NCI-H146 (cell line): ENCODE data around the gene PLCG2.

Experiments used
- DNase-seq: peaks from one replicate; lab custom pipeline; 2025; lab: John Stamatoyannopoulos, UW

The PLCG2 gene

DNA sequence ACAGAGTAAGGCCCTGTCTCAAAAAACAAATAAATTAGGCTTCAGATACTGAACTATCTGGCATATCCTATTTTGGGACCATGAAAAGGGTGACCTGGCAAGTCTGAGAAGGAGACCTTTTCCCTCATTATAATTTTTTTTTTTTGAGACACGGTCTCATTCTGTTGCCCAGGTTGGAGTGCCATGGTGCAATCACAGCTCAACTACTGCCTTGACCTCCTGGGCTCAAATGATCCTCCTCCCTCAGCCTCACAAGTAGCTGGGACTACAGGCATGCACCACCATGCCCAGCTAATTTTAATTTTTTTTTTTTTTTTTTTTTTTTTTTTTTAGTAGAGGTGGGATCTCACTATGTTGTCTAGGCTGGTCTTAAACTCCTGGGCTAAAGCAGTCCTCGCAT is 37.3 kb downstream of the PLCG2 start:
- no peak for DNase-seq

DNA sequence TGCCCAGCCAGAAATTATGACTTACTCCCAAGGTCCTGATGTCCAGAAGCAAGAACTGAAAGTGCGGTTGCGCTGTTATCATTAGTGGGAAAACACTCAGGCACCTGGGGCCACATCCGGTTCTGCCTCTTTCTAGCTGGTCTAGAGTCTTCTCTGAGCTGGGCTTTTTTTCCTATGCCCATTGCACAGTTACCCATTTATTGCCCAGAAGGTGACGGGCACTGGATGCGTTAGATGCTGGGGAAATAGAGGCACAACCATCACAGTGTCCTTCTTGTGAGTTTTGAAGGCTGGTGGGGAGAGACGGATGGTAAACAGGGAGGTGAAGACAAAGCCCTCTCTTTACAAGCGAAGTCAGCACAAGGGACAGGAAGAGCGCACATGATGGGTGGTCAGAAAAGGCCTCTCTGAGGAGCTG is 37.7 kb downstream of the PLCG2 start:
- no peak for DNase-seq

DNA sequence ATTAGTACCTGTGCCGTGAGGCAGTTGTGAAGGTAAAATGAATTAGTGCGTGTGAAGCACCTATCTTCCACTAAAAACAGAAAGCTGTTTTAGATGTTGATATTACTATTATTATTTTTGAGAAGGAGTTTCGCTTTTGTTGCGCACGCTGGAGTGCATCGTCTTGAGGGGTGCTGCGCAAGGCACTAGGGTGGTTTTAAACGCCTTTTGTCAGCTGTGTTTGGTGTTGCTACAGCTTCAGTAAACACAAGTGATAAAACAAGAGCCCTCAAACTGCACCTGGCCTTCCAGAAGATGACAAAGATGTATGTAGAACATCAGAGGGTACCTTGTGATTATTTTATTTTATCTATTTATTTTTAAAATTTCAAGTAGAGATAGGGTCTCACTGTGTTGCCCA is 38.2 kb downstream of the PLCG2 start:
- no peak for DNase-seq

DNA sequence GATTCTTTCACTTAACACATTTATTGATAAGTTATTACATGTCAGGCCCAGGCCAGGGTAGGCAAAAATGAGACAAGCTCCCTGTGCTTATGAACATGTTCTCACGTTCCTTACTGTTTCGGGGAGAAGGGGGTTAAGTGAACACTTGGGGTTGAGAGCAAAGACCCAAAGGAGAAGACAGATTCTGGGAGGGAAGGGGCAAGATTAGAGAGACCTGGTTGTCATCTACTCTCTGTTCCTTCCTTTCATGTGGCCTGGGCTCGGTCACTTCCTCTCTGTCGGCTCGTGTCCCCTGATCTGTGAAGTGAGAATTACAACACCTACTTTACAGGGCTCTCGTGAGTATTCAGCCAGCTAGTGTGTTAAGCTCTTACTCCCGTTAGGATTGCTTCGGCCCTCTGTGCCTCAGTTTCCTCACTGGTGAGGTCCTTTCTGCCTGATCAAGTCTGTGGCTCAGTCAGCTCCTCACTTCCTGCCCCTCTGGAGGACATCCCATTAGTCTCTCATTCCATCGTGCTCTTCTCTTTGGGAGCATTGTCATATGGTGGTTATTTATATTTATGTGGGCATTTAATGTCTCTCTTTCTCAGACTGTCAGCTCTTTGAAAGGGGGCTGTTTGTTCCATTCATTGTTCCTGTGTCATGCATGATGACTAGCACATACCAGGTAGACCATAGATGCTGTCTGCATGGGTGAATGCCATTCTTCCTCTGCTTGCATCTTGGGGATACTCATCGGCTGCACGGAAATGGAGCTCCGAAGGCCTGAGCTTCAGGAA is 38.9 kb downstream of the PLCG2 start:
- no peak for DNase-seq

DNA sequence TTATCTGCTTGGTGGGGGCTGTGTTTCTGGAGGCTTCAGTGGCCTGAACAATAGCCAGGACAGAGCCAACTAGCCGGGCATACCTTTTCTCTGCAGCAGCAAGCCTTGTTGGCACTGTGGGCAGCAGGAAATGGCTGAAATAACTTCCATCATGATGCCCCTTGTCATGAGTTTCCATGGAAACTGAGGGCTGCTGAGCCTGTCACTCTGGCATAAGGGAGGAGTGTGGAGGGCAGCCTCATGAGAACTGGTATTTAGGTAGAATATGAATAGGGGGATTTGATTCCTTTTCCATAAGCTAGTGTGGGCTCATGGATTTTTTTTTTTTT is 39.4 kb downstream of the PLCG2 start:
- DNase-seq: no peak

DNA sequence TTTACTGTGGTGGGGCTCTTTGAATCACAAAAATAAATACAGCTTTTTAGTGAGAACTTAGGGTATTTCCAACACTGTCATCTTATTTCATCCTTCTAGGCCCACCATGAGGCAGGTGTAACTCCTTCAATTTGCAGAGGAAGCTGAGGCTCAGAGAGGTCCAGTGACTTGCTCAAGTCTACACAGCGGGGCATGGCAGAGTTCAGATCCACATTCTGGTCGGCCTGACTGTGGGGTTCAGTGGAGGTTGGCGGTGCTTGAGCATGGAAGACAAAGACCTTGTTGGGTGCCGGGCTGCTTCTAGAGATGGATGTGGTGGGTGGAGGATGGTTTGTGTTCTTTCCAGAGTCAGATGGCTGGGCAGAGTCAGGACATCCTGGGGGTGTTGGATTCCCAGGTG is 39.8 kb downstream of the PLCG2 start:
- DNase-seq: no peak

DNA sequence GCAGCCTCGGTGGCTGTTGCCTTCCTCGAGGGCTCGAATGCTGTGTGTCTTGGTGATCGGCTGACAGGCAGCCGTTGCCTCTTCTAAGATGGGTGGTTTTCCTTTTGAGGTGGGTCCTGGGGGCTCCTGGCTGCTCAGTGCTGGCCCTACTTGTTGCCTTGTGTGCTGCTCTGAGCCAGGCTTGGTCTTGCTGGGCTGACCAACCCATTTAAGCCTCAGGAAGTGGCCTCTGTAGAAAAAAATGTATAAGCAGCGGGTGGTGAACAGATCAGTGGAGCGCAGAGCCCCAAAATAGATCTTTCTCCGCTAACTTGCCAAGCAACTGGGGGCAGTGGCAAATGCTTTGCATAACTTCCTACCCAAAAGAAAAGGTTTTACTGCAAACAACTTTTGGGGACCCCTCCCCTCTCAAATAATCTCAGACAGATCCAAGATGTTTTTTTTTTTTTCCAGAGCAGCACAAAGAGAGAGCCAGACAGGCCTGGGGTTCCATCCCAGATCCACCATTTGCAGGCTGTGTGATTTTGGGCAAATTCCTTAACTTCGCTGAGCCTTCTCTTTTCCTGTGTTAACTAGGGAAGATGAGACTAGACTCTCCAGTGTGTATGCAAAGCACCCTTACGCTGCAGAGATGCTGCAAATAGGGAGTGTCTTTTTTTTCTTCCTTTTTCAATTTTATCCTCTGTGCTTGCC is 42.5 kb downstream of the PLCG2 start:
- no peak for DNase-seq

DNA sequence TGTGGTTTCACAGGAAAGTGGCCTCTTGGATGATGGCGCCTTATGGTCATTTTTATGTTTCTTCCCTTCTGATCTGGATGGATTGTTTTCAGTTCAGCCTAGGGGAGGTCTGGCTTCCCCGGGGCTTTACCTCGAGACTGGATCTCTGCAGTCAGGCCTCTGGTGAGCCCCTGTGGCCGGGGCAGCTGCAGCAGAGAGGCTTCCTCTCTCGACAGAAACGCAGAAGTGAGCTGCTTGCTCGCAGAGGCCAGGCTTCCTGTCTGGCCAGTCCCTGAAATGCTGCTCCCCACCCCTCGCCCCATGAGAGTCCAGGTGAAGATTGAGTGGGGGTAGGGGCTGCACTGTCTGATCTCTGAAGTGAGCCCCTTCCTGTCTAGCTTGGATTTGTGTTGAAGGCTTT is 44.0 kb downstream of the PLCG2 start:
- no peak for DNase-seq

DNA sequence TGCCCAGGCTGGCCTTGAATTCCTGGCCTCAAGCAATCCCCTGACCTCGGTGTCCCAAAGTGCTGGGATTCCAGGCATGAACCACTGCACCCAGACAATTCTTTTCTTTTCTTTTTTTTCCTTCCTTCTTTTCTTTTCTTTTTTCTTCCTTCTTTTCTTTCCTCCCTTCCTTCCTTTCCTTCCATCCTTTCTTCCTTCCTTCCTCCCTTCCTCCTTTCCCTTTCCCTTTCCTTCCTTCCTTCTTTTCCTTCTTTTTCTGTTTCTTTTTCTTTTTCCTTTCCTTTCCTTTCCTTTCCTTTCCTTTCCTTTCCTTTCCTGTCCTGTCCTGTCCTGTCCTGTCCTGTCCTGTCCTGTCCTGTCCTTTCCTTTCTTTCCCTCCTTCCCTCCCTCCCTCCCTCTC is 44.6 kb downstream of the PLCG2 start:
- no peak for DNase-seq

DNA sequence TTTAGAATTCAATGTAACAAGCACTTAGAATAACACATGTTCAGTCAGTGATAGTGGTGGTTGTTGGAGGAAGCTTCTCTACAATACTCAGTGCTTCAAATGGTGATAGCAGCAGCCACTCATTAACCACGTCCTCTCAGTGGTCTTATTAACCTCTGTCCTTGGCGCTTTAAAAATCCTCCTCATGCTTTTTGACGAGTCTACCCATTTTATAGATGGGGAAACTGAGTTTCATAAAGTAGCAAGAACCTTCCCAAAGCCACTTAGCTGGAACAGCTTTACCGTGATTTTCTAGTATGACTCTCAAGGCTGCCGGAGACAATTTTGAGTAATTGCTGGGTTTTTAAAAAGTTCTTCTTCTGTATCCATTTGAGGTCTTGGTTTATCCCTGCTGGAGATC is 47.4 kb downstream of the PLCG2 start:
- no peak for DNase-seq

DNA sequence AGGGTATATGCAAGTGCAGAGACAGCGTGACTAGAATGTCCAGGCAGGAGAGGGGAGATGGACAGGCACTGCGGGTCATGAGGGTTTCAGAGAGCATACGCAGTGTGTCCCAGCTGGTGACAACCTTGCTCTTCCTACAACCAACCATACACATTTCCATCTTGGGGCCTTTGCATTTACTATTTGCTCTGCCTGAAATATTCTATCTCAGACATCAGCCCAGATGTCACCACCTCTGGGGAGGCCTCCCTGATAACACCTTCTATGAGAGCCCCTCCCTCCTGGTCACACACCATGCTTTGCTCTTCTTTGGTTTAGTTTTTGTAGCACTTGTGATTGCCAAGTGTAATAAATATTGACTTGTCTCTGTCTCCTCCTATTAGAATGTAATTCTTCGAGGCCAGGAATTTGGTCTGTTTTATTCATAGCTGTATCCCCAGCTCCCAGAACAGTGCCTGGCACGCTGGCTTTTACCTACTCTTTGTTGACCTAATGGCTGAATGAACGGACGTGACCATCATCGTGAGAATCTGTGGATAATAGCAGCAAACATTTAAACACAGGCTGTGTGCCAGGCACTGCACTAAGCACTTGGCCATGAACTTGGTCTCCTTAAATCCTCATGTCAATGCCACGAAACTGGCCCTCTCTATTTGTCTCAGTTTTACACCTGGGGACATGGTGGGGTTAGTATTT is 51.9 kb downstream of the PLCG2 start:
- DNase-seq: no peak

DNA sequence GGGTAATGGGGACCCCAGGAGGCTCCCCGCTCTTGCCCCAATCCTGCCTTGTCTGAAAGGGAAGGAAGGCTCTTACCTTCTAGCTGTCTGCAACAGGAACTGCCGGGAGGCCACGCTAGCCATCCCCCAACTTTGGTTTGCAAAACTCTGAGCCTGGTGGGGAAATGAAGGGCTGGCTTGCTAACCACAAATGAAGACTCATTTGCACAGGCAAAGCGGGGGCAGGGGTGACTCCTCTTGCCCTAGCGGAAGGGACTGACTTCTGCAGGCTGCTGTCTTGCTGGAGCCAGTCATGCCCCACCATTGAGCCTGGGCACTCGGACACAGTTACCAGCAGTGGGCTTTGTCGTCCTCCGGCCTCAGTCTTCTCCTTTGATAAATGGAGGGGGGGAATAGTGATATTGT is 52.6 kb downstream of the PLCG2 start:
- no peak for DNase-seq

DNA sequence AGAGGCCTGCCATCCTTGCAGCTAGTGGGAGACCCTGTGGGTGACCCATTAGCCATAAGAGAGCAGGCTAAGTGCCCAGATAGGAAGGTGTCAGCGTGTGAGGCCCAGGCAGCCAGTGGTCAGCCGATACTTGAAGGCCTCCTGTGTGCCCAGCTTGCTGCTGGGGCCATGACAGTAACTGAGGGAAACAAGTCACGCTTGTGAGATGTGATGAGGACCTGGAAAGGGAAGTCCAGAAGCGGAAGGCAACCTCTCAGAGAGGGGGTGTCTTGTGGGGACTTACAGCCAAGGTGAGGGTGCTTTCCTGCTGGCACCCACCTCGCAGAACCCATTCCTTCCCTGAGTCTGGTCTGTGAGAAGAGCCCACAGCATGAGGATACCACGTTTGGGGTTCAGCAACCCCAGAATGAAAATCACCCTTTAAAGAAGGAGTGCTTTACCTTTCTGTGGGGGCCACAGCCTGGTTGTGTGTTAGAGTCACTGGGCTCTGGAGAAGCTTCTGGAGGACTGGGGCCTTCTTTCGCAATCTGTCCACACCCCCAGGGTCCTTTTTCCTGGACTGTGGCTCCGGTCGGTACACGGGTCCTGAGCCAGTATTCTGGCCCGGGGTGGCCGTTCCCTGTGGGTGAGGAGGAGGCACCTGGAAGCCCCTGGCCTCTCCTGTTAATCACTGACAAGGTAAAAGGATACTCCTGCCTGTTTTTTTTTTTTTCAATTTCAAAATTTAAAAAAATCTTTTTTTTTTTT is 53.9 kb downstream of the PLCG2 start:
- DNase-seq: no peak

DNA sequence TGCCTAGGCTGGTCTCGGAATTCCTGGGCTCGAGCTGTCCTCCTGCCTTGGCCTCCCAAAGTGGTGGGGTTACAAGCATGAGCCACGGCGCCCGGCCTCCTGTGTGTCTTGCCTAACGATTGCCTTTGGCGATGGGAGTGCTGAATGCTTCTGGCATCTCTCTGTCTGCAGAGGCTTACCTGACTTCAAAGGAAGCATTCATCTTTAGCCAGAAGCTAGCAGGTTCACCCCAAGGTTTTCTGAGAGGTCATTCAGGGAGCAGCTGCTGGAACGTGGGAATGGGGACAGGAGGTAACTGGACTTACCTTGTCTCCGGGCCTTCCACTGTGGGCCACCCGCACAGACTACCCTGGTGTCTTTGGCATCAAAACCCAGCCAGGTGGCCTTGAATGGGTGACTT is 54.7 kb downstream of the PLCG2 start:
- DNase-seq: no peak

DNA sequence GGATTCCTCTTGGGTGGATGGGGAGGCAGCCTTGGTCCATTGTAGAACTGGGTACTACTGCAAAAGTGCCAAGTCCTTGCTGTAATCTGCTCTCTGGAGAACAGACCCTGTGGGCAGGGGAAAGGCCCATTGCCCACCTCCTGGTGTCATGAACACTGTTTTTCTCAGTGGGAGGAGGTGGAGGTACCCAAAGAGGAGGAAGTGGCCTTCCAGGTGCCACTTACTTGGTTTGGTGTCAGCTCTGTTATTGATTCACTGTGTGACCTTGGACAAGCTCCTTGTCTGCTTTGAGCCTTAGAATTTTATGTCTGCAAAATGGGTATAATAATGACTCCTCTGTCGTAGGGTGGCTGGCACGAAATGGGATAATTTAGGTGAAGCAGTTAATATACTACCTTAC is 55.8 kb downstream of the PLCG2 start:
- DNase-seq: no peak

DNA sequence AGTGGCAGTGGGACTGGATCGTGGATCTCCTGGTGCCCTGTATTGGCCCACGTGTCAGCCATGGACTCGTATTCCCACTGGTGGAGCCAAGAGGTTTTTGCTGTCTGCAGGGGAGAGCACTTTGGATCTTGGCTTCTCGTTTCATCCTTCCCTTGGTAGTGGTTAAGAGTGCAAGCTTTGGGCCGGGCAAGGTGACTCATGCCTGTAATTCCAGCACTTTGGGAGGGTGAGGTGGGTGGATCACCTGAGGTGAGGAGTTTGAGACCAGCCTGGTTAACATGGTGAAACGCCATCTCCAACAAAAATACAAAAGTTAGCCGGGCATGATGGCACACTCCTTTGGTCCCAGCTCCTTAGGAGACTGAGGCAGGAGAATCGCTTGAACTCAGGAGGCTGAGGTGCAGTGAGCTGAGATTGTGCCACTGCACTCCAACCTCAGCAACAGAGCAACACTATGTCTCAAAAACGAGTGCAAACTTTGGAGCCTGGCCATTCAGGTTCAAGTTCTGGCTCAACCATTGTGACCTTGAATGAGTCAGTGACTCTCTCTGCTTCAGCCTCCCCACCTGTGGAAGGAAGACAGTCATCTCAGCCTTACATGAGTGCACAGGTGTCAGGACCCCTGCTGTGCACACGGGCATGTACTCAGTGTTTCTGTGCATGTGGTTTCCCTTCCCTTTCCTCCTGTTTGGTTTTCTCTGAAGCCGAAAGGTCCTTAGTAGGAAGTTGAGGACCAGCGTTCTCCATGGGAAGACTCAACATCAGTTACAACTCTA is 57.4 kb downstream of the PLCG2 start:
- DNase-seq: peak; percentile 12

DNA sequence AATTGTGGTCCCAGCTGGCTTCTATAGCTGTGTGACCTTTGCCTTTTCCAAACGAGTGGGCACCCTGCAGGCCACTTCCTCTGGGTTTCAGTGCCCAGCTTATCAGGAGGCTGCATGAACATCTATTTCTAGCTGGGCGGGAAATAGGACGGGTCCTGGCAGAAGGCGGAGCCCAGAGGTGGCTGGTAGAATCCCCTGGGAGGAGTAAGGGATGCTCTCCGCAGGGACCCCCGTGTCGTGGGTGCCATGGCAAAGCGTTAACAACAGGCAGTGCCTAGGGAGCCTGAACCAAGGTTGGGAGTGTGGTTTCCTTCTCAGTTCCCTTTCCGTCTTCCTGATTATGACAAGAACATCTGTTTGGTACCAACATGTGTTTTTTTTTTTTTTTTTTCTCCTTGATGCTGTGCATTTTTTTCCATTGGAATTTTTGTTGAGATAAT is 58.2 kb downstream of the PLCG2 start:
- no peak for DNase-seq

DNA sequence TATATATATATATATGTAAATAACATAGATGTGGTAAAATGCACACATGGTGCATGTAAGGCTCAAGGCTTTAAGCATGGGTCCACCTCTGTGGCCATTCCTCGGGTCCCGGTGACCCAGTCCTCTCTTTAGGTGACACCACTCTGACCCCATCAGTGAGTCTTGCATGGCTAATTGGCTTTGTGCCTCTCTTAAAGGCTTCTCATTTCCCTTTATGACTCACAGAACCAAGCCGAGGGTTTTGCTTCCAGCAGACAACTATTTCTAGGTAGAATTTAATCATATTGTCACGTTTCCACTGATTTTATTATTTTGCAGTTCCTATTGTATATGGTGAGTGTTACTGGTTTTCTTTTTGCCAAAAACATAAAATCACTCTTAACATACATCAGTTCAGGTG is 59.7 kb downstream of the PLCG2 start:
- no peak for DNase-seq

DNA sequence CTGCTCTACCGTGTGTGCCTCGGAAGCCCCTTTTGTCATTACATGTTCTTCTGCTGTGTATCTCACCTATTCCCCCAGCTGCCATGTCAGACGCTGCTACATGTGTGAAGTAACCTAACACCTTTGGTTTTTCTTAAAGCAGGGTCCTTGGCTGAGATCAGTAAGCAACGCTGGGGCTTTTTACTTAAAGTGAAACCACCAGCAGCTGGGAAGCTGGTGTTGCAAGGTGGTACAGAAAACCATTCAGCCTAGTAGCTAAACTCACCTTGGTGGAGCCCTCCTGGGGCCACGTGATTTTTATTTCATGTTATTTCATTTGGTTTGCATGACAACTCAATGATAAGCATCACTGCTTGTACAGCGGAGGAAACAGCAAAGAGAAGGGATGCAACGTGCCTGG is 62.6 kb downstream of the PLCG2 start:
- no peak for DNase-seq

DNA sequence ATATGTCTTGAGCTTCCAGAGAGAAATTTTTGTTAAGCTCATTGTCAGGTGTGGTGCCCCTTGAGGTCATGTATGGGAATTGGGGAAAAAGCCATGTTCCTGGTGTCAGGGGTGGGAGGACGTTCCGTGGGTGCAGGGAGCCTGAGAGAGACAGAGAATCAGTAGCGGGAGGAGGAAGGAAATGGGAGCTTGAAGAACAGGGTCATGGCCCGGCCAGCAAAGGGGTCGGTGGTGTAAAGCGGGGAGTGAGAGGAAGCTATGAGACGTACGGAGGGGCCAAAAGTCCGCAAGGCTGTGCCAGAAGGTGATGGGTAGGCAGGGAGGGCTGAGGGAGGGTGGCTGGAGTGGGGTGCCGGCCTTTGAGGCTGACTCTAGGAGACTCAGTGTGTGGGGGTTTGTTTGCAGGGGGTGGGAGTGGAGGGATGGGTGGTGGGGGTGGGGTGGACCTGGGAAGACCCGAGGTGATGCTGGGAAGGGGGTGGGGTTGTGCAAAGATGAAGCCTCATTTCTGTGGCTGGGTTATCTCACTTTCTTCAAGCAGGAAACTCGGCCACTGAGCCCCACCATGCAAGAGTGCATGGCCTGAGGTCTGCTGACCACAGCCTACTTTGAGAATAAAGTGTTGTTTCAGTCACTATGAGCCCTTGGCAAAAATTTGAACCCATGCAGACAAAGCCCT is 63.6 kb downstream of the PLCG2 start:
- no peak for DNase-seq

DNA sequence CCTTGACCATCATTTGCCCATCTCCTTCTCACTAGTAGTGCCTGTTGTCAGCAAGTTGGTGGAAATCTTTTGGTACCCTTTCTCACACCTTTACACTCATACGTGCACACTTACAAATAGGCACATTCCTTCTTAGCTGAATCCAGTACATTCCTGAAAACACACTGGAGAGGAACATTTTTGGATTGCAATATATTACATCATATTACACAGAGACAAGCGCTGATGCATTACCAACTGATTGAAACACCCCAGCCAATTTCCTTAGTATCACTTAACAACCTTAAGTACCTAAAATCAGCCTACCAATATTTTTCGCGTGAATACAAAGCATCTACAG is 64.1 kb downstream of the PLCG2 start:
- no peak for DNase-seq
